DND-41 (cell line): ENCODE results near the gene UCN3.

Experiments used
- EZH2 ChIP-seq: IDR thresholded peaks from 3 replicates; pipeline ENCODE4 v1.6.1; 2012; ENCODE audit warnings: borderline replicate concordance, low read depth, mild to moderate bottlenecking, moderate library complexity, low read length, inconsistent platforms; ENCODE audit not compliant: severe bottlenecking
- TF ChIP-seq, protein P1 (sequence below): IDR thresholded peaks from 2 replicates; pipeline ENCODE4 v1.5.1; 2012; ENCODE audit warnings: borderline replicate concordance, low read length, moderate library complexity, mild to moderate bottlenecking; ENCODE audit not compliant: poor library complexity, severe bottlenecking; ENCODE audit errors: extremely low read depth

DNA sequence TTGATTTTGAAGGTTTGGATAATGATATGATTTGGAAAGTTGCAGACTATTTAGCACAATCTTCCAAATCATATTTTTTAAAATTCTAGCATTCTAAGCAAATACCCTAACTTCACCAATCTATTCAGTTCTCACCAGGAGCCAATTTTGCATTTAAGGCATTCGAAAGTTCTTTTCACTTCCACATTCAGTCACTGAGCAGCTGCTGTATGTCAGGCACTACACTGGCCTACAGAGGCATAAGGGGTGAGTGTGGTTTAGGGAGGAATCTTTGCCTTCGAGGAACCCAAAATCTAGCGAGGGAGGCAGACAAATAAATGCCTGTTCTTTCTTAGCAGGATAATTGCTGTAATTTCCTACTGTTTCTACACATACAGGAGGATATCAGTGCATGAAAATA lies 10.7 kb upstream of the UCN3 start:
- TF ChIP-seq, protein P1, sequence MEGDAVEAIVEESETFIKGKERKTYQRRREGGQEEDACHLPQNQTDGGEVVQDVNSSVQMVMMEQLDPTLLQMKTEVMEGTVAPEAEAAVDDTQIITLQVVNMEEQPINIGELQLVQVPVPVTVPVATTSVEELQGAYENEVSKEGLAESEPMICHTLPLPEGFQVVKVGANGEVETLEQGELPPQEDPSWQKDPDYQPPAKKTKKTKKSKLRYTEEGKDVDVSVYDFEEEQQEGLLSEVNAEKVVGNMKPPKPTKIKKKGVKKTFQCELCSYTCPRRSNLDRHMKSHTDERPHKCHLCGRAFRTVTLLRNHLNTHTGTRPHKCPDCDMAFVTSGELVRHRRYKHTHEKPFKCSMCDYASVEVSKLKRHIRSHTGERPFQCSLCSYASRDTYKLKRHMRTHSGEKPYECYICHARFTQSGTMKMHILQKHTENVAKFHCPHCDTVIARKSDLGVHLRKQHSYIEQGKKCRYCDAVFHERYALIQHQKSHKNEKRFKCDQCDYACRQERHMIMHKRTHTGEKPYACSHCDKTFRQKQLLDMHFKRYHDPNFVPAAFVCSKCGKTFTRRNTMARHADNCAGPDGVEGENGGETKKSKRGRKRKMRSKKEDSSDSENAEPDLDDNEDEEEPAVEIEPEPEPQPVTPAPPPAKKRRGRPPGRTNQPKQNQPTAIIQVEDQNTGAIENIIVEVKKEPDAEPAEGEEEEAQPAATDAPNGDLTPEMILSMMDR = no peak
- TF ChIP-seq EZH2 = no peak
